ENCODE results near the gene PRAC1.

DNA sequence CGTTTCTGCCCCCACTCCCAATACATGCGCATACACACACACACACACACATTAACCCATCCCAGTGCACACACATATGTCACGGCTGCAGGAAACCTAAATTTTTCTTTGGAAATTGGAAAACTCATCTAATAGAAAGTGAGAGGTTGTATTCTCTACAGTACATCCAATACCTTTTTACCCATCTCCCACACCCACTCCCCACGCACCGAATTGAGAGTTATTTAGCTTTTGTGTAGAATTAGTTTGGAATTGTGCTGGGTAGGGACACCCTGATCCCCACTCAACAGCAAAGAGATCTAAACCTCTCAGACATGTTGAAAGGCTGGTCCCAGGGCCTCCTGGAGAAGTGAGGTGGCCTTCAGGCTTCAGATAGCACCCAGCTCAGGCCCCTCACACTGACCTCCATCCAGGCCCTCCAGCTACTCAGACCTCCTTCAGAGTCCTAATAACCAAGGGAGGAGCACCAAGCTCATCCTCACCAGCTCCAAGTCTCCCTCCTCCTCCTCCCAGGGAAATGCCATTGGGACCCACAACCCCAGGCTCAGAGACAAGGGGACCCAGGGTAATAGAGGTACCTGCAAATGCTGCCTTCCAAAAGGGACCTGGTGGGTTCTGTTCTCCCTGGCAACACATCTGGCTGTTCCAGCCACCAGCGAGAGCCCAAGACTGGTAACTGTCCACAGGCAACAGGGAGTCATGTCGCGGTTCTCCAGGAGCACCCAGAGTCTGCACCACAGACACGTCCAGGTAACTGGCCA lies 5.3 kb upstream of the PRAC1 start:
- TF ChIP-seq, protein P1, sequence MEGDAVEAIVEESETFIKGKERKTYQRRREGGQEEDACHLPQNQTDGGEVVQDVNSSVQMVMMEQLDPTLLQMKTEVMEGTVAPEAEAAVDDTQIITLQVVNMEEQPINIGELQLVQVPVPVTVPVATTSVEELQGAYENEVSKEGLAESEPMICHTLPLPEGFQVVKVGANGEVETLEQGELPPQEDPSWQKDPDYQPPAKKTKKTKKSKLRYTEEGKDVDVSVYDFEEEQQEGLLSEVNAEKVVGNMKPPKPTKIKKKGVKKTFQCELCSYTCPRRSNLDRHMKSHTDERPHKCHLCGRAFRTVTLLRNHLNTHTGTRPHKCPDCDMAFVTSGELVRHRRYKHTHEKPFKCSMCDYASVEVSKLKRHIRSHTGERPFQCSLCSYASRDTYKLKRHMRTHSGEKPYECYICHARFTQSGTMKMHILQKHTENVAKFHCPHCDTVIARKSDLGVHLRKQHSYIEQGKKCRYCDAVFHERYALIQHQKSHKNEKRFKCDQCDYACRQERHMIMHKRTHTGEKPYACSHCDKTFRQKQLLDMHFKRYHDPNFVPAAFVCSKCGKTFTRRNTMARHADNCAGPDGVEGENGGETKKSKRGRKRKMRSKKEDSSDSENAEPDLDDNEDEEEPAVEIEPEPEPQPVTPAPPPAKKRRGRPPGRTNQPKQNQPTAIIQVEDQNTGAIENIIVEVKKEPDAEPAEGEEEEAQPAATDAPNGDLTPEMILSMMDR (IDR thresholded peaks at IDR 0.05), result no peak
- TF ChIP-seq POLR2A (IDR thresholded peaks at IDR 0.05), result no peak
